SK-N-SH treated with all-trans-retinoic acid at 6 μM for 48 hours (cell line): Measurements from ENCODE around the gene KCNQ5.

Experiments
- ARNTL ChIP-seq: fragments of 450-650 bp; formaldehyde crosslinking; IDR thresholded peaks from 2 replicates; pipeline ENCODE4 v1.5.0; 2020; ENCODE audit warnings: low read depth, mild to moderate bottlenecking, moderate library complexity, borderline replicate concordance
- BACH2 ChIP-seq: fragments of 250-450 bp; sonication (Bioruptor Pico); IDR thresholded peaks from 2 replicates; pipeline ENCODE4 v1.9.0; 2021; ENCODE audit warnings: mild to moderate bottlenecking, borderline replicate concordance
- RARB ChIP-seq: fragments of 250-450 bp; sonication (Bioruptor Pico); IDR thresholded peaks from 2 replicates; pipeline ENCODE4 v1.8.0; 2021; ENCODE audit warnings: mild to moderate bottlenecking, moderate library complexity
- SNAI2 ChIP-seq: fragments of 250-450 bp; sonication (Bioruptor Pico); IDR thresholded peaks from 2 replicates; pipeline ENCODE4 v1.5.0; 2020; ENCODE audit warnings: mild to moderate bottlenecking, moderate library complexity
- ZFP30 ChIP-seq: fragments of 450-650 bp; formaldehyde crosslinking; IDR thresholded peaks from 2 replicates; pipeline ENCODE4 v1.5.0; 2022; ENCODE audit warnings: mild to moderate bottlenecking, moderate library complexity

- TF ChIP-seq RARB (CRISPR knock-in tag) (no peak), ZFP30 (no peak), SNAI2 (no peak), BACH2 (CRISPR knock-in tag) (no peak), ARNTL (CRISPR knock-in tag) (no peak)
Measured at GRCh38 chr6:73049971-73050594, 428.2 kb downstream of the KCNQ5 start.
